Hepatocyte (in vitro differentiated cells): ENCODE data around the gene IVD. TPM values are rescaled to one million over a fixed set of nuclear protein-coding genes. Genes with fewer than 3 reads are reported as not detected.

Experiments
- DNase-seq: peaks from one replicate; pipeline ENCODE4 v3.0.0-alpha.2; 2016; ENCODE audit warnings: low spot score
- H2AFZ ChIP-seq: fragments of 200-600 bp; sonication (generic); 2 replicates; pipeline ENCODE4 v1.6.0; 2016; ENCODE audit warnings: antibody characterized with exemption, mild to moderate bottlenecking
- H3K27ac ChIP-seq: fragments of 200-600 bp; sonication (generic); 2 replicates; pipeline ENCODE4 v1.5.1; 2016; ENCODE audit warnings: mild to moderate bottlenecking
- H3K27me3 ChIP-seq: fragments of 200-600 bp; sonication (generic); 2 replicates; pipeline ENCODE4 v1.6.1; 2016
- H3K36me3 ChIP-seq: fragments of 200-600 bp; sonication (generic); replicated peaks from 2 replicates; pipeline ENCODE4 v1.5.1; 2016; ENCODE audit warnings: low read depth; ENCODE audit not compliant: insufficient read depth
- H3K4me1 ChIP-seq: fragments of 200-600 bp; sonication (generic); 2 replicates; pipeline ENCODE4 v1.5.1; 2016; ENCODE audit warnings: mild to moderate bottlenecking, moderate library complexity; ENCODE audit not compliant: insufficient read depth
- H3K4me2 ChIP-seq: fragments of 200-600 bp; sonication (generic); 2 replicates; pipeline ENCODE4 v1.6.0; 2016
- H3K4me3 ChIP-seq: fragments of 200-600 bp; sonication (generic); 2 replicates; pipeline ENCODE4 v1.5.1; 2016; ENCODE audit warnings: mild to moderate bottlenecking
- H3K79me2 ChIP-seq: fragments of 200-600 bp; sonication (generic); 2 replicates; pipeline ENCODE4 v1.6.0; 2017; ENCODE audit warnings: mild to moderate bottlenecking
- H3K9me2 ChIP-seq: fragments of 200-600 bp; sonication (generic); replicated peaks from 2 replicates; pipeline ENCODE4 v1.6.0; 2017; ENCODE audit warnings: mild to moderate bottlenecking; ENCODE audit not compliant: insufficient read depth
- H3K9me3 ChIP-seq: fragments of 200-600 bp; sonication (generic); 2 replicates; pipeline ENCODE4 v1.5.1; 2016; ENCODE audit warnings: low read depth, mild to moderate bottlenecking
- H4K20me1 ChIP-seq: fragments of 200-600 bp; sonication (generic); 2 replicates; pipeline ENCODE4 v1.6.0; 2016; ENCODE audit warnings: mild to moderate bottlenecking; ENCODE audit not compliant: insufficient read depth, poor library complexity, severe bottlenecking
- EZH2 ChIP-seq: fragments of 200-600 bp; sonication (generic); IDR thresholded peaks from 2 replicates; pipeline ENCODE4 v1.6.1; 2016; ENCODE audit warnings: antibody characterized with exemption, mild to moderate bottlenecking, borderline replicate concordance
- EZH2phosphoT487 ChIP-seq: fragments of 200-600 bp; sonication (generic); IDR thresholded peaks from one replicate; pipeline ENCODE4 v1.6.1; 2018; ENCODE audit warnings: antibody characterized with exemption, mild to moderate bottlenecking, low read depth, moderate library complexity; ENCODE audit not compliant: unreplicated experiment, severe bottlenecking
- WGBS: methylation state at CpG from one replicate; pipeline ENCODE4 v1.1.6; 2016; ENCODE audit warnings: low lambda C conversion rate; ENCODE audit errors: missing lambda C conversion rate; 5-methylcytosine and 5-hydroxymethylcytosine counted together
- polyA plus RNA-seq: library from polyadenylated mRNA; unstranded; fragments of >200 nt; fragmentation: Nextera tagmentation; extraction: Ambion mirVana; gene quantifications from 2 replicates; pipeline ENCODE4 v1.2.1, GENCODE V29; 2016
- total RNA-seq: library from RNA; depleted of rRNA; stranded (reverse); fragments of >200 nt; gene quantifications from 2 replicates; pipeline ENCODE4 v1.2.3, GENCODE V29; 2014
- TF ChIP-seq, protein P1 (sequence below): fragments of 200-600 bp; sonication (generic); IDR thresholded peaks from 2 replicates; pipeline ENCODE4 v1.5.1; 2016; ENCODE audit warnings: antibody characterized with exemption, mild to moderate bottlenecking; ENCODE audit not compliant: poor library complexity

The IVD gene
- total and polyA plus RNA-seq, 2 experiments from 2014 or later: 31.5 to 71.6 TPM

GRCh38 chr15:40365016-40365415 is 40.6 kb upstream of the IVD start:
- Histone ChIP-seq H4K20me1 (no peaks in the 10 kb centered on the region), H3K27ac (no peak overlapping the region), H3K4me3 (no peak overlapping the region), H3K9me3 (no peaks in the 10 kb centered on the region), H3K27me3 (peaks cover 4% of the 10 kb centered on the region), H3K9me2 (no peaks in the 10 kb centered on the region), H3K4me2 (no peak overlapping the region), H3K36me3 (no peaks in the 10 kb centered on the region), H2AFZ (no peak overlapping the region), H3K79me2 (no peaks in the 10 kb centered on the region), H3K4me1 (peaks cover 6% of the 10 kb centered on the region)
- DNase-seq: no peak
- TF ChIP-seq EZH2 (no peak), EZH2phosphoT487 (no peak)
- TF ChIP-seq, protein P1, sequence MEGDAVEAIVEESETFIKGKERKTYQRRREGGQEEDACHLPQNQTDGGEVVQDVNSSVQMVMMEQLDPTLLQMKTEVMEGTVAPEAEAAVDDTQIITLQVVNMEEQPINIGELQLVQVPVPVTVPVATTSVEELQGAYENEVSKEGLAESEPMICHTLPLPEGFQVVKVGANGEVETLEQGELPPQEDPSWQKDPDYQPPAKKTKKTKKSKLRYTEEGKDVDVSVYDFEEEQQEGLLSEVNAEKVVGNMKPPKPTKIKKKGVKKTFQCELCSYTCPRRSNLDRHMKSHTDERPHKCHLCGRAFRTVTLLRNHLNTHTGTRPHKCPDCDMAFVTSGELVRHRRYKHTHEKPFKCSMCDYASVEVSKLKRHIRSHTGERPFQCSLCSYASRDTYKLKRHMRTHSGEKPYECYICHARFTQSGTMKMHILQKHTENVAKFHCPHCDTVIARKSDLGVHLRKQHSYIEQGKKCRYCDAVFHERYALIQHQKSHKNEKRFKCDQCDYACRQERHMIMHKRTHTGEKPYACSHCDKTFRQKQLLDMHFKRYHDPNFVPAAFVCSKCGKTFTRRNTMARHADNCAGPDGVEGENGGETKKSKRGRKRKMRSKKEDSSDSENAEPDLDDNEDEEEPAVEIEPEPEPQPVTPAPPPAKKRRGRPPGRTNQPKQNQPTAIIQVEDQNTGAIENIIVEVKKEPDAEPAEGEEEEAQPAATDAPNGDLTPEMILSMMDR: no peak
- 90% methylated on average over 5 of the region's 5 CpGs for WGBS

GRCh38 chr15:40365624-40366456 is 39.8 kb upstream of the IVD start:
- 87% methylated on average over 11 of the region's 11 CpGs for WGBS
- TF ChIP-seq, protein P1: no peak
- TF ChIP-seq EZH2phosphoT487: no peak
- TF ChIP-seq EZH2: no peak
- H3K9me3 ChIP-seq: no peaks in the 10 kb centered on the region

DNA sequence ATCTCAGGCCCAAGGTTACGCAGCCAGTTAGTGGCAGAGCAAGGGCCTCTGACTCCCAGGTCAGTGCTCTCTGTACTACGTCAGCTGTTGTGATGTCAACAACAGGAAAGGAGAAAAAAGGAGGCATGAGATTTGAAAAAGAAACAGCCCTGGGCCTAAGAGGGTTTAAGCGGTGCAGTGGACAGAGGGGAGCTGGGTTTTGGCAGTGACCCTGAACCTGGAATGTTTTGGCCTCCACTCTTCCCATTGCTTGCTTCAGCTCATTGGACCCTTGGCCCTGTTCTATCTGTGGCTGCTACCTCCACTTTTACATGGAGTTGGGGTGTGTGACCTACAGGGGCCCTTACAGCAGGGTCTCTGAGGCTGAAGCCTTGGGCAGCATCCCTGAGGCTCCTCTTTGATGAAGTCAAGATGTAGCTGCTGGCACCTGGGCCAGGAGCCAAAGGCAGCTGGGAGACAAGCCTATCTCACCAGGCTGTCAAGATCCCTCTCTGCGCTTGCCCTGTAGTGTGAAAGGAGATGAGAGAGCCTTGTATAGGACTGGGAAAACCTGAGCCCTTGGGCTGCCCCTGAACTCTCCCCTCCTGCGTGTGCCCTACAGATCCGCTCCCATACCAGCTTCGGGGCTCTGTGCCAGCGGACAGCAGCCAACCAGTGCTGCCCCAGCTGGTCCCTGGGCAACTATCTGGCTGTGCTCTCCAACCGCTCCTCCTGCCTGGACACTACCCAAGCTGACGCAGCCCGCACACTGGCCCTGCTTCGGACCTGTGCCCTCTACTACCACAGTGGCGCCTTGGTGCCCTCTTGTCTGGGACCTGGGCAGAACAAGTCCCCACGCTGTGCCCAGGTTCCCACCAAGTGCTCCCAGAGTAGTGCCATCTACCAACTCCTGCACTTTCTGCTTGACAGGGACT is 38.9 kb upstream of the IVD start:
- no peaks in the 10 kb centered on the region for H3K9me2 ChIP-seq
- H3K9me3 ChIP-seq: no peaks in the 10 kb centered on the region
- TF ChIP-seq, protein P1: no peak
- TF ChIP-seq EZH2: no peak
- TF ChIP-seq EZH2phosphoT487: no peak
- no peak overlapping the region for H3K4me2 ChIP-seq
- H3K4me3 ChIP-seq: no peak overlapping the region
- H3K4me1 ChIP-seq: peaks cover 6% of the 10 kb centered on the region
- no peak for DNase-seq
- no peaks in the 10 kb centered on the region for H4K20me1 ChIP-seq
- H3K27me3 ChIP-seq: no peaks in the 10 kb centered on the region
- H3K27ac ChIP-seq: no peak overlapping the region
- 98% methylated on average over 14 of the region's 14 CpGs for WGBS
- H3K79me2 ChIP-seq: no peaks in the 10 kb centered on the region
- H2AFZ ChIP-seq: no peak overlapping the region
- H3K36me3 ChIP-seq: no peaks in the 10 kb centered on the region

More at GRCh38 chr15:40365624-40366456, 39.8 kb upstream of the IVD start:
- Histone ChIP-seq H3K4me1 (peaks cover 6% of the 10 kb centered on the region), H3K36me3 (no peaks in the 10 kb centered on the region), H3K4me3 (no peak overlapping the region), H3K27me3 (peaks cover 4% of the 10 kb centered on the region), H3K79me2 (no peaks in the 10 kb centered on the region), H3K27ac (no peak overlapping the region), H3K9me2 (no peaks in the 10 kb centered on the region), H4K20me1 (no peaks in the 10 kb centered on the region), H3K4me2 (no peak overlapping the region), H2AFZ (no peak overlapping the region)
- DNase-seq: no peak
